Parathyroid adenoma (tissue), 2 donors: ENCODE measurements around the gene TRIM13.

Experiments
- H2AFZ ChIP-seq: fragments of 300-600 bp; sonication (generic); one replicate; pipeline ENCODE4 v1.7.0; 2017; ENCODE audit warnings: antibody characterized with exemption, mild to moderate bottlenecking
- H3K27ac ChIP-seq: fragments of 300-600 bp; sonication (generic); one replicate; pipeline ENCODE4 v1.7.0; 2017
- H3K27me3 ChIP-seq: fragments of 300-600 bp; sonication (generic); one replicate; pipeline ENCODE4 v1.7.0; 2017; ENCODE audit warnings: low read length; ENCODE audit not compliant: control insufficient read depth, insufficient read depth
- H3K36me3 ChIP-seq: fragments of 300-600 bp; sonication (generic); one replicate; pipeline ENCODE4 v1.7.0; 2017; ENCODE audit warnings: low read length; ENCODE audit not compliant: control insufficient read depth, insufficient read depth
- H3K4me1 ChIP-seq: fragments of 300-600 bp; sonication (generic); one replicate; pipeline ENCODE4 v1.7.0; 2017; ENCODE audit warnings: control low read depth
- H3K4me2 ChIP-seq: fragments of 300-600 bp; sonication (generic); one replicate; pipeline ENCODE4 v1.7.0; 2017; ENCODE audit warnings: low read length
- H3K4me3 ChIP-seq: fragments of 300-600 bp; sonication (generic); one replicate; pipeline ENCODE4 v1.7.0; 2017; ENCODE audit warnings: low read depth, low read length
- H3K79me2 ChIP-seq: fragments of 300-600 bp; sonication (generic); one replicate; pipeline ENCODE4 v1.7.0; 2017; ENCODE audit warnings: control low read depth
- H3K9ac ChIP-seq: fragments of 300-600 bp; sonication (generic); one replicate; pipeline ENCODE4 v1.7.0; 2017; ENCODE audit warnings: mild to moderate bottlenecking
- H3K9me3 ChIP-seq: fragments of 300-600 bp; sonication (generic); one replicate; pipeline ENCODE4 v1.7.0; 2017; ENCODE audit warnings: low read length; ENCODE audit not compliant: control insufficient read depth
- TF ChIP-seq, protein P1 (sequence below): fragments of 300-600 bp; sonication (generic); IDR thresholded peaks from one replicate; pipeline ENCODE4 v1.7.0; 2017; ENCODE audit warnings: antibody characterized with exemption, mild to moderate bottlenecking
- donor health status: primary hyperparathyroidism.

TRIM13 gene

GRCh38 chr13:49975826-49976225, 21.0 kb upstream of the TRIM13 start:
- TF ChIP-seq, protein P1, sequence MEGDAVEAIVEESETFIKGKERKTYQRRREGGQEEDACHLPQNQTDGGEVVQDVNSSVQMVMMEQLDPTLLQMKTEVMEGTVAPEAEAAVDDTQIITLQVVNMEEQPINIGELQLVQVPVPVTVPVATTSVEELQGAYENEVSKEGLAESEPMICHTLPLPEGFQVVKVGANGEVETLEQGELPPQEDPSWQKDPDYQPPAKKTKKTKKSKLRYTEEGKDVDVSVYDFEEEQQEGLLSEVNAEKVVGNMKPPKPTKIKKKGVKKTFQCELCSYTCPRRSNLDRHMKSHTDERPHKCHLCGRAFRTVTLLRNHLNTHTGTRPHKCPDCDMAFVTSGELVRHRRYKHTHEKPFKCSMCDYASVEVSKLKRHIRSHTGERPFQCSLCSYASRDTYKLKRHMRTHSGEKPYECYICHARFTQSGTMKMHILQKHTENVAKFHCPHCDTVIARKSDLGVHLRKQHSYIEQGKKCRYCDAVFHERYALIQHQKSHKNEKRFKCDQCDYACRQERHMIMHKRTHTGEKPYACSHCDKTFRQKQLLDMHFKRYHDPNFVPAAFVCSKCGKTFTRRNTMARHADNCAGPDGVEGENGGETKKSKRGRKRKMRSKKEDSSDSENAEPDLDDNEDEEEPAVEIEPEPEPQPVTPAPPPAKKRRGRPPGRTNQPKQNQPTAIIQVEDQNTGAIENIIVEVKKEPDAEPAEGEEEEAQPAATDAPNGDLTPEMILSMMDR, result no peak
- H3K79me2 ChIP-seq, result no peaks in the 10 kb centered on the region
- no peak overlapping the region for H3K27ac ChIP-seq
- H3K4me3 ChIP-seq, result no peak overlapping the region
- no peaks in the 10 kb centered on the region for H3K9me3 ChIP-seq
- peaks cover 3% of the 10 kb centered on the region for H3K4me1 ChIP-seq
- H3K9ac ChIP-seq, result no peak overlapping the region
- H3K27me3 ChIP-seq, result no peaks in the 10 kb centered on the region
- no peak overlapping the region for H2AFZ ChIP-seq
- no peaks in the 10 kb centered on the region for H3K36me3 ChIP-seq
- no peak overlapping the region for H3K4me2 ChIP-seq

GRCh38 chr13:49976314-49977258, 20.3 kb upstream of the TRIM13 start:
- Histone ChIP-seq H3K9ac (no peak overlapping the region), H2AFZ (no peak overlapping the region), H3K27ac (no peak overlapping the region), H3K4me1 (peaks cover 3% of the 10 kb centered on the region), H3K9me3 (no peaks in the 10 kb centered on the region), H3K4me3 (no peak overlapping the region), H3K36me3 (no peaks in the 10 kb centered on the region), H3K79me2 (no peaks in the 10 kb centered on the region), H3K4me2 (no peak overlapping the region), H3K27me3 (no peaks in the 10 kb centered on the region)
- TF ChIP-seq, protein P1, result peak; percentile 75

DNA sequence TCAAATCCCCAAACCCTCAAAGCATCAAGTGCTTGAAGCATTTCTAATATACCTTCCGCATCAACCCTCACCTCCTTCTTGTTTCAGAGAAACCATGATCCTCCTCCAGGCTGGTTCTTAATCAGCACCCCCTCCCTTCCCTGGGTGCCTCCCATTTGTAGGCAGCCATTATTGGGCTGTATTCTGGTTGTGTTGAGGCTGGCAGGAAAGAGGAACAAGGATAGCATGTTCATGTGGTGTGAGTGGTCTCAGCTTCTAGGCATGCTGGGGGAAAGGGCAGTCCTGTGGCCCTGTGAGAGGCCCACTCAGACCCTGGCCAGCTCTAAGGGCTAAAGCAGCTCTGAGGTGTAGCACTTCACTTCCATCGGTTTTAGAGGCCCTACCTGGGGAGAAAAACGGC, 18.9 kb upstream of the TRIM13 start:
- Histone ChIP-seq H3K9ac (no peak overlapping the region), H3K27ac (no peak overlapping the region), H3K9me3 (no peaks in the 10 kb centered on the region), H3K36me3 (no peaks in the 10 kb centered on the region), H3K79me2 (no peaks in the 10 kb centered on the region), H3K27me3 (no peaks in the 10 kb centered on the region), H3K4me3 (no peak overlapping the region), H3K4me1 (peaks cover 3% of the 10 kb centered on the region), H3K4me2 (no peak overlapping the region), H2AFZ (no peak overlapping the region)
- TF ChIP-seq, protein P1, result no peak

DNA sequence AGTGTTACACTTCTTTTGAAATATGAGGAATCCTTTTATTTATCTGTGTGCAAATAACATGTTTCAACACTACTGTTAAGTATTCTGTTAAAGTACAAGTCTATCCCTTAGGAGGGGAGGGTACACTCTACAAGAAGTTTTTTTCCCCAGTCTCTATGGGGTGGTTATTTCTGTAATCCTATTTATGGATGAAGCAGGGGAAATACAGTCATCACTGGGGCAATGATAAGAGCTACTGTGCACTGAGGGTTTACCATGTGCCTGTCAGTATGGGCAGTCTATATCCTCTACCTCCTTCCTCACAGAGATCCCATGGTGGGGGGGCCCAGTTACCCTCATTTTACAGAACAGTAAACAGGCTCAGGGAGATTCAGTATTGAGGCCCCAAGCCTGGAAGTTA, 16.6 kb upstream of the TRIM13 start:
- H3K4me2 ChIP-seq, result no peak overlapping the region
- no peak overlapping the region for H3K27ac ChIP-seq
- H3K9ac ChIP-seq, result no peak overlapping the region
- TF ChIP-seq, protein P1, result no peak
- H3K9me3 ChIP-seq, result no peaks in the 10 kb centered on the region
- H3K4me1 ChIP-seq, result peaks cover 6% of the 10 kb centered on the region
- no peak overlapping the region for H2AFZ ChIP-seq
- H3K27me3 ChIP-seq, result no peaks in the 10 kb centered on the region
- H3K4me3 ChIP-seq, result no peak overlapping the region
- H3K79me2 ChIP-seq, result no peaks in the 10 kb centered on the region
- no peaks in the 10 kb centered on the region for H3K36me3 ChIP-seq
